ENCODE measurements around the gene SLX4.
"Not testable (repeated sequence)": the region's sequence is repeated elsewhere in the genome, so short reads cannot be mapped to it uniquely, and the experiment has no call there.

The SLX4 gene

GRCh38 chr16:3642397-3643094 lies 31.1 kb upstream of the SLX4 start:
- no peak for DNase-seq (ENCODE audit: low spot score)

GRCh38 chr16:3641801-3642396 lies 30.5 kb upstream of the SLX4 start:
- DNase-seq (ENCODE audit: low spot score), result no peak

- no peak for DNase-seq (ENCODE audit: low spot score)
These were observed 29.5 kb upstream of the SLX4 start for GRCh38 chr16:3640632-3641501.

GRCh38 chr16:3640207-3640606 lies 28.8 kb upstream of the SLX4 start:
- no peak for DNase-seq (ENCODE audit: low spot score)

GRCh38 chr16:3638916-3639644 lies 27.7 kb upstream of the SLX4 start:
- no peak for DNase-seq (ENCODE audit: low spot score)

GRCh38 chr16:3637371-3637923 lies 26.0 kb upstream of the SLX4 start:
- DNase-seq (ENCODE audit: low spot score), result peak; percentile 42

GRCh38 chr16:3625911-3626732 lies 14.7 kb upstream of the SLX4 start:
- DNase-seq (ENCODE audit: low spot score), result no peak

GRCh38 chr16:3625331-3625730 lies 13.9 kb upstream of the SLX4 start:
- no peak for DNase-seq (ENCODE audit: low spot score)

GRCh38 chr16:3623642-3624041 lies 12.2 kb upstream of the SLX4 start:
- DNase-seq (ENCODE audit: low spot score), result no peak

GRCh38 chr16:3618769-3619141 lies 7.3 kb upstream of the SLX4 start:
- DNase-seq (ENCODE audit: low spot score), result no peak

GRCh38 chr16:3612510-3613466 lies 1.4 kb upstream of the SLX4 start:
- DNase-seq (ENCODE audit: low spot score), result no peak

GRCh38 chr16:3610698-3611145 lies 684 bp downstream of the SLX4 start:
- peak; percentile 1 for DNase-seq (ENCODE audit: low spot score)

GRCh38 chr16:3609895-3610697 lies 1.3 kb downstream of the SLX4 start:
- DNase-seq (ENCODE audit: low spot score), result peak; percentile 8

GRCh38 chr16:3608976-3609375 lies 2.4 kb downstream of the SLX4 start:
- DNase-seq (ENCODE audit: low spot score), result not testable (repeated sequence)

GRCh38 chr16:3608069-3608468 lies 3.3 kb downstream of the SLX4 start:
- DNase-seq (ENCODE audit: low spot score), result no peak

GRCh38 chr16:3607634-3608033 lies 3.8 kb downstream of the SLX4 start:
- no peak for DNase-seq (ENCODE audit: low spot score)

GRCh38 chr16:3607161-3607560 lies 4.2 kb downstream of the SLX4 start:
- DNase-seq (ENCODE audit: low spot score), result no peak

GRCh38 chr16:3606441-3606840 lies 5.0 kb downstream of the SLX4 start:
- DNase-seq (ENCODE audit: low spot score), result no peak

GRCh38 chr16:3602320-3602653 lies 9.1 kb downstream of the SLX4 start:
- no peak for DNase-seq (ENCODE audit: low spot score)
